ACC112 (cell line): Measurements from ENCODE around the gene ABAT.
"Not testable (repeated sequence)": the region's sequence is repeated elsewhere in the genome, so short reads cannot be mapped to it uniquely, and the experiment has no call there.

Source experiments
- H2AFZ ChIP-seq: fragments of 200-600 bp; sonication (generic); one replicate; pipeline ENCODE4 v1.6.0; 2017; ENCODE audit warnings: antibody characterized with exemption, low read length; ENCODE audit not compliant: unreplicated experiment
- H3K27ac ChIP-seq: fragments of 200-600 bp; sonication (generic); 2 replicates; pipeline ENCODE4 v1.5.1; 2014; ENCODE audit warnings: low read depth, mild to moderate bottlenecking, antibody characterized with exemption, low read length, moderate library complexity
- H3K27me3 ChIP-seq: fragments of 200-600 bp; sonication (generic); 2 replicates; pipeline ENCODE4 v1.6.1; 2014; ENCODE audit warnings: mild to moderate bottlenecking, antibody characterized with exemption, low read length, moderate library complexity, mixed read lengths; ENCODE audit not compliant: insufficient read depth
- H3K36me3 ChIP-seq: fragments of 200-600 bp; sonication (generic); 2 replicates; pipeline ENCODE4 v1.6.1; 2016; ENCODE audit warnings: mild to moderate bottlenecking, antibody characterized with exemption, low read length, moderate library complexity, mixed read lengths; ENCODE audit not compliant: insufficient read depth
- H3K4me1 ChIP-seq: fragments of 200-600 bp; sonication (generic); one replicate; pipeline ENCODE4 v1.6.1; 2016; ENCODE audit warnings: low read length, mixed read lengths; ENCODE audit not compliant: insufficient read depth, unreplicated experiment, control insufficient read depth
- H3K4me3 ChIP-seq: fragments of 200-600 bp; sonication (generic); 2 replicates; pipeline ENCODE4 v1.5.1; 2014; ENCODE audit warnings: mild to moderate bottlenecking, low read depth, low read length
- H3K79me2 ChIP-seq: fragments of 200-600 bp; sonication (generic); one replicate; pipeline ENCODE4 v1.6.0; 2016; ENCODE audit warnings: low read length; ENCODE audit not compliant: control insufficient read depth, unreplicated experiment, insufficient read depth

The ABAT gene

GRCh38 chr16:8785408-8785807 lies 111.0 kb downstream of the ABAT start:
- H3K79me2 ChIP-seq, result no peaks in the 10 kb centered on the region
- no peak overlapping the region for H3K27ac ChIP-seq
- peaks cover 23% of the 10 kb centered on the region for H3K27me3 ChIP-seq
- no peaks in the 10 kb centered on the region for H3K4me1 ChIP-seq
- H3K36me3 ChIP-seq, result no peaks in the 10 kb centered on the region
- H2AFZ ChIP-seq, result no peak overlapping the region
- no peak overlapping the region for H3K4me3 ChIP-seq

DNA sequence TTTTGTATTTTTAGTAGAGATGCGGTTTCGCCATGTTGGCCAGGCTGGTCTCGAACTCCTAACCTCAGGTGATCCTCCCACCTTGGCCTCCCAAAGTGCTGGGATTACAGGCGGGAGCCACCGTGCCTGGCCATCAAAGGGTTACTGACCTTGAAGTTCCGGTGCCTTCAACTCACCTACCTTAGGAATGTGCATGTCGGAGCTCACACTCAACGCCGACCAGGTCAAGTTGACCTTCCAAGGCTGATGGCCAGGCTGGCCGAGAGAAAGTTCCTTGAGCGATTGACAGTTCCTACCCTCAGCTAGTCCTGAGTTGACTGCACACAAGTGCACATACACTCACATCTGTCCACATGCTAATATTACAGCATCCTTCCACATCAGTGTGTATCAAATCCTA lies 111.9 kb downstream of the ABAT start:
- not testable (repeated sequence) for H3K79me2 ChIP-seq, H2AFZ ChIP-seq, H3K27ac ChIP-seq, H3K4me3 ChIP-seq, H3K4me1 ChIP-seq, H3K36me3 ChIP-seq
- peaks cover 15% of the 10 kb centered on the region for H3K27me3 ChIP-seq

GRCh38 chr16:8788578-8789172 lies 114.3 kb downstream of the ABAT start:
- no peak overlapping the region for H3K4me3 ChIP-seq
- peaks cover 2% of the 10 kb centered on the region; the same call in 1 of the 2 replicates for H3K27me3 ChIP-seq
- no peaks in the 10 kb centered on the region for H3K36me3 ChIP-seq
- H2AFZ ChIP-seq, result no peak overlapping the region
- no peak overlapping the region for H3K27ac ChIP-seq
- no peaks in the 10 kb centered on the region for H3K4me1 ChIP-seq
- H3K79me2 ChIP-seq, result no peaks in the 10 kb centered on the region

DNA sequence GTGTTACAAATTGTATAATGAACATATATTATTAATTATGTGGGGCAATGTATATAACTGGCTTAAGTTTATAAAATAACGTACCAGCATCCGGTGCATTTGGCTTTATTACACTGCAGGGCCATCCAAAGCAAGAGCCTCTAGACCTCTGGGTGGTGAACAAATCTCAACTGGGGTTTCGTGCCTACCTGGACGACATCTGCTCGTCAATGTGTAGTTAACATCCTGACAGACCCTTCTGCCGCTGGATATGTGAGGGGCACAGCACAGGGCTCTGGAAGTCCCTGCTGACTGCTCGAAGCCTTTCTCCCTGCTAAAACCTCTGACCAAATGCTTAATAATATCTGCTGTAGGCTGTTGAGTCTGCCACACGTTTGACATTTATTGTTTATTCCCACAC lies 120.7 kb downstream of the ABAT start:
- Histone ChIP-seq H3K4me1 (peaks cover 18% of the 10 kb centered on the region), H2AFZ (no peak overlapping the region), H3K4me3 (no peak overlapping the region), H3K27me3 (no peaks in the 10 kb centered on the region), H3K79me2 (peaks cover 44% of the 10 kb centered on the region), H3K36me3 (no peaks in the 10 kb centered on the region), H3K27ac (no peak overlapping the region)

GRCh38 chr16:8795818-8796217 lies 121.4 kb downstream of the ABAT start:
- H3K4me1 ChIP-seq, result peaks cover 18% of the 10 kb centered on the region
- H3K4me3 ChIP-seq, result no peak overlapping the region; the same call in 1 of the 2 replicates
- no peaks in the 10 kb centered on the region for H3K36me3 ChIP-seq
- H3K27ac ChIP-seq, result no peak overlapping the region
- peaks cover 51% of the 10 kb centered on the region for H3K79me2 ChIP-seq
- no peak overlapping the region for H2AFZ ChIP-seq
- H3K27me3 ChIP-seq, result no peaks in the 10 kb centered on the region

DNA sequence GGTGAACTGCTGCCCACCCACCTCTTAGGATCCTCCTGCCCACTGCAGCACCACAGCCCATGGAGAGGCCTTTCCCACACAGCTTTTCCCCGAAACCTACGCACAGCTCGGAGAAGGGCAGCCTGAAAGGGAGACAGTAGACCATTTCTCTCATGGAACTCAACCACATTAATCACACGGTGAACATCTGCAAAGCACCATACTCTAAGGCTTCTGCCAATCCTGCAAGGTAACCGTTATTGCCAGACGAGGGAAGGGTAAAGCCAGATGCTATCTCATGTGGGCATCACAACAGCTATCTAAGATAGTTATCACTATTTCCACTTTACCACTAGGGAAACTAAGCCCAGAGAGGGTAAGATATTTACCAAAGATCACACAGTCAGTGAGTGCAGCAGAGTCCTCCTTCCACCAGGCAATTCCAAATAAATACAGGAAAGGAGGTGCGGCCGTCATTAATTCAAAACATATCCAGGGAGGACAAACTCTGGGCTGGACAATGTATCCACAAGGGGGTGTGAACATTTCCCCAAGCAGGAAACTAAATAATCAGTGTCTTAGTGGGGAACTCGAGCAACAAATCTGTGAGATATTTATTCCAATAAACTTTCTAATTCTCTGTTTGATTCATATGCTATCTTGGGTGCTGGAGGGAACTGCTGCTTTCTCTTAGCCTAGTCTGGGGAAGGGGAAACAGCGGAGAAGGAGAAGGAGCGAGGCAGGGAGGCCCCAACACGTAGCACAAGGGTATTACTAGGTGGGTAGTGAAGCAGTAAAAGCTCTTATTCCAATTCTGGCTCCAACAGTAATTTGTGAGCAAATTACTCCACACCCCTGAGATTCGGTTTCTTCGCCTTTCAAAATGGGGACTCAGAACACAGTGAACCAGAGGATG lies 122.3 kb downstream of the ABAT start:
- Histone ChIP-seq H3K36me3 (no peaks in the 10 kb centered on the region), H3K4me3 (peak overlapping the region; percentile 96), H2AFZ (peak overlapping the region; percentile 47), H3K79me2 (peaks cover 60% of the 10 kb centered on the region), H3K27ac (peak overlapping the region; percentile 11), H3K4me1 (peaks cover 18% of the 10 kb centered on the region), H3K27me3 (no peaks in the 10 kb centered on the region)

DNA sequence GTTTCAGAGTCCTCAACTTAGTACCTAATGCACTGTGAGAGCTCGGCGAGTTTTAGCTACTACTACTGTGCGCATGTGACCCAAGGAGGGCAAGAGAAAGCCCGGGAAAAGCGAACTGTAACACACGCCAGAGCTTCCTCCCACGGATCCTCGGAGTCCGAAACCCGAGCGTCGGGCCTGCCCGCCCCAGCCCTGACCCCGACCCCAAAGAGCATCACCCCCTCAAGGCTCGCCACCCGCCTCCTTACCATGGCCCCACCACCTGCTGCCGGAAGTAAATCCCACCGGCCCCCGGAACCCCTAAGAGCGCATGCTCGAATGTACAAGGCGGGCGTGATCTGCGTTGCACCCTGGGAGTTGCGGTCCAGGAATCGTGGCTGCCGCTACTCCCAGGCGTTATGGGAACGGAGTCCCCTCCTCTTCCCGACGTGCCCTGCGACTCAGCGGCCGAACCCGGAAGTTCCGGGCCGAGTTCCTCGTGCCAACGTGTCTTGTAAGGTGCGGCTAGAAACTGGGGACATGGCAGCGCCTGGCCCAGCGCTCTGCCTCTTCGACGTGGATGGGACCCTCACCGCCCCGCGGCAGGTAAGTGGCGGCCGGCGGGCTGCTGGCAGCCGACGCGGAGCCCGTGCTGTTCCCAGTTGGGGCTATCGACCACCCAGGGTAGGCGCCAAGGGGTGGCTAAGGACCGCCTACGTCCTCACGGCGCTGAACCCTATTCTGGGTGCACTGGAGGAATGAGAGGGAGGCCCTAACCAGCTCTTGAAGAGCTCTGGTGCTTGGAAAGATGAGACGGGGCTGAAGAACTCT lies 123.2 kb downstream of the ABAT start, which contains the start of the genes PMM2 and TMEM186:
TSS of gene PMM2 (plus strand) at position 476 of the 810 bp plus-strand sequence. CDS start at position 520, 44 bp downstream.
TSS of gene TMEM186 (minus strand) at position 276 of the 810 bp plus-strand sequence. CDS start at position 251, 25 bp downstream.
- Histone ChIP-seq H3K4me1 (peaks cover 18% of the 10 kb centered on the region), H3K4me3 (peak within 1 kb of the TSS; percentile 96), H3K27me3 (no peaks in the 10 kb centered on the region), H3K79me2 (peaks cover 68% of the 10 kb centered on the region), H3K27ac (peak within 1 kb of the TSS; percentile 83), H2AFZ (peak within 1 kb of the TSS; percentile 47), H3K36me3 (no peaks in the 10 kb centered on the region)

DNA sequence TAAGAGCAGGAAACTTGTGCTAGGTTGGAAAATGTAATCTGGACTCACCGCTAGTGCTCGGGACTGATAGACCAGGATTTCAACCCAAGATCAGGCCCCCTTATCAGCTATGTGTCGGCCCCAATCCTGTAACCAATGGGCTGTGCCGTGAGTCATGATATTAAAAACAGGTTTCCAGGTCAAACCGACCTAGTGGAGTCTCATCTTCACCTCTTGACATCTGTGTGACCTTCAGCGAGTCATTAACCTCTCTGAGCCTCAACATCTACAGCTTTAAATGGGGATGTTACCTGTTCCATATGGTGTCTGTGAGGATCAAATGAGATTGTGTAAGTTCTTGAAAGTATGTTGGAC lies 123.7 kb downstream of the ABAT start:
- peaks cover 4% of the 10 kb centered on the region for H3K36me3 ChIP-seq
- peaks cover 74% of the 10 kb centered on the region for H3K79me2 ChIP-seq

GRCh38 chr16:8798535-8799157 lies 124.2 kb downstream of the ABAT start:
- Histone ChIP-seq H3K36me3 (peaks cover 7% of the 10 kb centered on the region), H3K27ac (peak overlapping the region; percentile 83), H3K79me2 (peaks cover 77% of the 10 kb centered on the region), H2AFZ (no peak overlapping the region), H3K4me1 (peaks cover 18% of the 10 kb centered on the region), H3K4me3 (peak overlapping the region; percentile 96), H3K27me3 (no peaks in the 10 kb centered on the region)

More for the DNA sequence above, 123.7 kb downstream of the ABAT start:
- peak overlapping the region; percentile 96 for H3K4me3 ChIP-seq
- H2AFZ ChIP-seq, result no peak overlapping the region
- H3K27ac ChIP-seq, result peak overlapping the region; percentile 83
- H3K27me3 ChIP-seq, result no peaks in the 10 kb centered on the region
- peaks cover 18% of the 10 kb centered on the region for H3K4me1 ChIP-seq

DNA sequence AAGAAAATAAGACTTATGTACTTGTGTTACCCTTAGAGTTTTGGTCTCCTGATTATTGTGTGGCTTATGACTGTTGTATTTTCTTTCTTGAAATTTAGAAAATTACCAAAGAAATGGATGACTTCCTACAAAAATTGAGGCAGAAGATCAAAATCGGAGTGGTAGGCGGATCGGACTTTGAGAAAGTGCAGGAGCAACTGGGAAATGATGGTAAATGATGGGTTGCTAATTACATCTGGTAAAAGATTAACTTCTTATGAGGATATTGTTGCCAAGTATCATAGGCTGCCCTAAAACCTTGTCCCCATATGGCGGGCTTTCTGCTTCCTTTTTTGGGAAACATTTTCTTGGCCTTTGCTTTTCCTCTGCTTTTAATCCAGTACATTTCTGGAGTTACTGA lies 127.3 kb downstream of the ABAT start:
- Histone ChIP-seq H2AFZ (no peak overlapping the region), H3K27ac (no peak overlapping the region), H3K4me3 (no peak overlapping the region), H3K79me2 (peaks cover 77% of the 10 kb centered on the region), H3K4me1 (peaks cover 10% of the 10 kb centered on the region), H3K36me3 (peaks cover 24% of the 10 kb centered on the region), H3K27me3 (no peaks in the 10 kb centered on the region)
